H9 (cell line): ENCODE results near the gene NMT1. TPM values are rescaled to one million over a fixed set of nuclear protein-coding genes. Genes with fewer than 3 reads are reported as not detected.

Source experiments
- DNase-seq: peaks from one replicate; pipeline ENCODE4 v3.0.0-alpha.2; 2017
- H2AFZ ChIP-seq: one replicate; pipeline ENCODE4 v1.6.1; 2013; ENCODE audit warnings: mild to moderate bottlenecking, low read length, control low read depth, moderate library complexity
- H2AK5ac ChIP-seq: 2 replicates; pipeline ENCODE4 v1.6.1; 2013; ENCODE audit warnings: low read length, control low read depth, mixed read lengths; ENCODE audit not compliant: insufficient read length
- H2BK120ac ChIP-seq: one replicate; pipeline ENCODE4 v1.6.1; 2013; ENCODE audit warnings: low read depth, mild to moderate bottlenecking, low read length, control low read depth, inconsistent platforms; ENCODE audit not compliant: poor library complexity, severe bottlenecking
- H2BK12ac ChIP-seq: 2 replicates; pipeline ENCODE4 v1.6.1; 2013; ENCODE audit warnings: low read length, control low read depth, mixed read lengths, low read depth; ENCODE audit not compliant: insufficient read length
- H2BK15ac ChIP-seq: 2 replicates; pipeline ENCODE4 v1.6.1; 2013; ENCODE audit warnings: low read depth, low read length, control low read depth
- H2BK20ac ChIP-seq: one replicate; pipeline ENCODE4 v1.6.1; 2013; ENCODE audit warnings: low read depth, mild to moderate bottlenecking, low read length, control low read depth, inconsistent platforms; ENCODE audit not compliant: poor library complexity, severe bottlenecking
- H2BK5ac ChIP-seq: 2 replicates; pipeline ENCODE4 v1.6.1; 2013; ENCODE audit warnings: low read length, control low read depth, mixed read lengths; ENCODE audit not compliant: insufficient read length
- H3K14ac ChIP-seq: 2 replicates; pipeline ENCODE4 v1.6.1; 2013; ENCODE audit warnings: low read length, control low read depth; ENCODE audit not compliant: insufficient read depth
- H3K18ac ChIP-seq: 2 replicates; pipeline ENCODE4 v1.6.1; 2013; ENCODE audit warnings: low read depth, mild to moderate bottlenecking, mixed read lengths, low read length, control low read depth; ENCODE audit not compliant: insufficient read length
- H3K23ac ChIP-seq: 2 replicates; pipeline ENCODE4 v1.6.1; 2013; ENCODE audit warnings: low read length, control low read depth, mixed read lengths, low read depth; ENCODE audit not compliant: insufficient read length
- H3K23me2 ChIP-seq: 2 replicates; pipeline ENCODE4 v1.6.1; 2013; ENCODE audit warnings: low read depth, mild to moderate bottlenecking, mixed read lengths, low read length, control low read depth; ENCODE audit not compliant: insufficient read length, poor library complexity, severe bottlenecking
- H3K27ac ChIP-seq: 2 replicates; pipeline ENCODE4 v1.5.1; 2013; ENCODE audit warnings: low read length, control low read depth, mixed read lengths, low read depth; ENCODE audit not compliant: insufficient read length
- H3K27me3 ChIP-seq: 2 replicates; pipeline ENCODE4 v1.6.1; 2013; ENCODE audit warnings: low read length, control low read depth, inconsistent platforms; ENCODE audit not compliant: insufficient read depth
- H3K4ac ChIP-seq: 2 replicates; pipeline ENCODE4 v1.6.1; 2013; ENCODE audit warnings: low read depth, mild to moderate bottlenecking, control low read depth, inconsistent platforms, low read length, moderate library complexity
- H3K4me1 ChIP-seq: 2 replicates; pipeline ENCODE4 v1.6.1; 2013; ENCODE audit warnings: low read length, control low read depth, inconsistent platforms; ENCODE audit not compliant: insufficient read depth
- H3K4me2 ChIP-seq: 2 replicates; pipeline ENCODE4 v1.6.1; 2013; ENCODE audit warnings: low read length, control low read depth, mixed read lengths; ENCODE audit not compliant: insufficient read length, insufficient read depth
- H3K56ac ChIP-seq: 2 replicates; pipeline ENCODE4 v1.6.1; 2013; ENCODE audit warnings: low read depth, mild to moderate bottlenecking, mixed read lengths, low read length, control low read depth; ENCODE audit not compliant: insufficient read length
- H3K79me1 ChIP-seq: 2 replicates; pipeline ENCODE4 v1.6.1; 2013; ENCODE audit warnings: low read depth, mild to moderate bottlenecking, moderate library complexity, low read length, control low read depth, inconsistent platforms; ENCODE audit not compliant: insufficient read depth, poor library complexity, severe bottlenecking
- H3K79me2 ChIP-seq: 2 replicates; pipeline ENCODE4 v1.6.1; 2013; ENCODE audit warnings: low read length, control low read depth, inconsistent platforms; ENCODE audit not compliant: insufficient read depth
- H3K9ac ChIP-seq: 2 replicates; pipeline ENCODE4 v1.6.1; 2013; ENCODE audit warnings: low read length, control low read depth, mixed read lengths; ENCODE audit not compliant: insufficient read length; ENCODE audit errors: extremely low read depth
- H3K9me3 ChIP-seq: one replicate; pipeline ENCODE4 v1.6.1; 2013; ENCODE audit warnings: low read depth, low read length, inconsistent platforms; ENCODE audit not compliant: control insufficient read depth
- H3T11ph ChIP-seq: one replicate; pipeline ENCODE4 v1.6.1; 2013; ENCODE audit warnings: mild to moderate bottlenecking, low read length, control low read depth, inconsistent platforms
- H4K20me1 ChIP-seq: one replicate; pipeline ENCODE4 v1.6.1; 2013; ENCODE audit not compliant: control insufficient read depth, insufficient read length, insufficient read depth
- H4K5ac ChIP-seq: 2 replicates; pipeline ENCODE4 v1.6.1; 2013; ENCODE audit warnings: low read depth, mild to moderate bottlenecking, mixed read lengths, low read length, control low read depth; ENCODE audit not compliant: insufficient read length
- H4K8ac ChIP-seq: replicated peaks from 2 replicates; pipeline ENCODE4 v1.6.1; 2013; ENCODE audit warnings: low read length, control low read depth, mixed read lengths, low read depth; ENCODE audit not compliant: insufficient read length
- H4K91ac ChIP-seq: 2 replicates; pipeline ENCODE4 v1.6.1; 2013; ENCODE audit warnings: low read depth, mild to moderate bottlenecking, moderate library complexity, mixed read lengths, low read length, control low read depth; ENCODE audit not compliant: insufficient read length
- H3K27ac Mint-ChIP-seq, 3 experiments: 2 replicates in 2 of 3; 3 replicates in 1 of 3; pipeline ENCODE4 v1.8.0; 2020 to 2021; ENCODE audit warnings: mixed read lengths in 3 of 3, mild to moderate bottlenecking in 1 of 3, moderate library complexity in 1 of 3
- H3K27me3 Mint-ChIP-seq: 2 replicates; pipeline ENCODE4 v1.8.0; 2021; ENCODE audit warnings: low read depth, mild to moderate bottlenecking, moderate library complexity, mixed read lengths
- H3K36me3 Mint-ChIP-seq, 3 experiments: 2 replicates in 2 of 3; 3 replicates in 1 of 3; pipeline ENCODE4 v1.8.0; 2020 to 2021; ENCODE audit warnings: low read depth in 3 of 3, mixed read lengths in 3 of 3; ENCODE audit not compliant: insufficient read depth in 1 of 3
- H3K4me1 Mint-ChIP-seq, 2 experiments: 2 replicates each; pipeline ENCODE4 v1.8.0; 2020; ENCODE audit warnings: mixed read lengths in 2 of 2
- H3K4me3 Mint-ChIP-seq, 2 experiments: 2 replicates in 1 of 2; 3 replicates in 1 of 2; pipeline ENCODE4 v1.8.0; 2020 to 2021; ENCODE audit warnings: mild to moderate bottlenecking in 2 of 2, mixed read lengths in 2 of 2, moderate library complexity in 1 of 2
- H3K9me3 Mint-ChIP-seq, 2 experiments: 2 replicates in 1 of 2; 3 replicates in 1 of 2; pipeline ENCODE4 v1.8.0; 2020; ENCODE audit warnings: mild to moderate bottlenecking in 2 of 2, mixed read lengths in 2 of 2, moderate library complexity in 1 of 2
- CTCF ChIP-seq: fragments of 200-600 bp; sonication (generic); conservative IDR thresholded peaks from 3 replicates; pipeline ENCODE4 v1.8.0; 2021; ENCODE audit warnings: antibody characterized with exemption, mild to moderate bottlenecking
- WGBS: extraction: QIAGEN DNeasy Blood & Tissue Kit; methylation state at CpG from one replicate; pipeline ENCODE4 v1.1.7; 2013; ENCODE audit warnings: missing lambda C conversion rate, low lambda C conversion rate, mixed read lengths; ENCODE audit not compliant: insufficient read length; ENCODE audit errors: extremely low coverage; 5-methylcytosine and 5-hydroxymethylcytosine counted together
- total RNA-seq: library from RNA; stranded (reverse); gene quantifications from 2 replicates; pipeline ENCODE4 v1.2.1, GENCODE V29; 2021

NMT1 gene
- total RNA-seq, 1 experiment from 2014 or later, result 150 TPM

- no peak overlapping the region for H2BK5ac ChIP-seq
- Mint-ChIP-seq H3K36me3 (peaks cover 21 to 62% (median 59%) of the 10 kb centered on the region in 3 experiments), H3K27ac (peak overlapping the region in 1 of 3 experiments; percentile 8; a peak in 2 of 7 replicates), H3K9me3 (no peaks in the 10 kb centered on the region), H3K27me3 (no peaks in the 10 kb centered on the region), H3K4me3 (no peak overlapping the region), H3K4me1 (no peaks in the 10 kb centered on the region)
- H3K4ac ChIP-seq, result no peak overlapping the region
- no peaks in the 10 kb centered on the region for H3K79me2 ChIP-seq
- no peak overlapping the region for H3K4me2 ChIP-seq
- H4K20me1 ChIP-seq, result peaks cover 2% of the 10 kb centered on the region
- no peak overlapping the region for H2AK5ac ChIP-seq
- H4K91ac ChIP-seq, result no peak overlapping the region
- H3K14ac ChIP-seq, result no peak overlapping the region
- no CpG with 5 or more reads among the region's 14 CpGs for WGBS
- H3K23ac ChIP-seq, result no peak overlapping the region
- no peak overlapping the region for H3K56ac ChIP-seq
- H2AFZ ChIP-seq, result no peak overlapping the region
- no peak overlapping the region for H3K18ac ChIP-seq
- no peak overlapping the region for H4K5ac ChIP-seq
- no peak overlapping the region for H3K27ac ChIP-seq
- DNase-seq, result no peak
- H3K79me1 ChIP-seq, result no peaks in the 10 kb centered on the region
- H3K23me2 ChIP-seq, result peaks cover 2% of the 10 kb centered on the region
- no peaks in the 10 kb centered on the region for H3K27me3 ChIP-seq
- no peak overlapping the region for H3T11ph ChIP-seq
- H3K9me3 ChIP-seq, result no peaks in the 10 kb centered on the region
- no peak overlapping the region for H4K8ac ChIP-seq
- H3K4me1 ChIP-seq, result no peaks in the 10 kb centered on the region
- TF ChIP-seq CTCF, result no peak
- no peak overlapping the region for H3K9ac ChIP-seq
- H2BK12ac ChIP-seq, result no peak overlapping the region
- no peak overlapping the region for H2BK120ac ChIP-seq
- no peak overlapping the region for H2BK20ac ChIP-seq
- no peak overlapping the region for H2BK15ac ChIP-seq
Observed at GRCh38 chr17:45031231-45032173, 29.6 kb upstream of the NMT1 start.
